ELR (cell line): ENCODE results near the gene IER3.

Source experiments
- DNase-seq: peaks from one replicate; pipeline ENCODE4 v3.0.0-alpha.2; 2015; ENCODE audit warnings: low read depth

Gene IER3

GRCh38 chr6:30703821-30704220 is 40.5 kb downstream of the IER3 start:
- DNase-seq = no peak

GRCh38 chr6:30703011-30703410 is 41.3 kb downstream of the IER3 start:
- no peak for DNase-seq

- DNase-seq = no peak
These were observed 44.0 kb downstream of the IER3 start for GRCh38 chr6:30700340-30700739.

- DNase-seq = no peak
These were observed 47.9 kb downstream of the IER3 start for GRCh38 chr6:30696432-30696831.
